CD4-positive, alpha-beta T cell treated with Interleukin-17A for 4 hours (primary cell): Measurements from ENCODE around the gene ATG10.

Experiments used
- DNase-seq: peaks from one replicate; pipeline ENCODE4 v3.0.0-alpha.2; 2020; ENCODE audit warnings: mixed read lengths

The ATG10 gene

GRCh38 chr5:82285206-82285605 lies 313.4 kb downstream of the ATG10 start:
- no peak for DNase-seq

GRCh38 chr5:82287625-82288024 lies 315.8 kb downstream of the ATG10 start:
- no peak for DNase-seq

GRCh38 chr5:82290005-82290404 lies 318.2 kb downstream of the ATG10 start:
- DNase-seq, result no peak

DNA sequence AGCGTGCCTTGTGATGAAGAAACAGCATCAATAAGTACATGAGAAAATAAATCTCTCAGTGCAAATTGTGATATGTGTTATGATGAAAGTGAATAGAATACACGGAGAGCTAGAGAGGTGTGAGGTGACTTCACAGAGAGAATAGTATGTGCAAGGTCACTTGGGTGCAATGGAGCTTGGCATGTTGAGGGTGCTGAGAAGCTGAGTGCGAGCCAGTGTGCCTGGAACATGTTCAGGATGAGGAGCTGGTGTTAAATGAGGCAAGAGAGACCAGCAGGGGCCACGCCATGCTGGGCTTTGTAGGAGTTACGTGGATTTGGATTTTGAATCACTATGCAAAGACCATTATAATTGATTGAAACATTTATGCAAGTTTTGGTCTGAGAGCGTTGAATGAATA lies 319.1 kb downstream of the ATG10 start:
- no peak for DNase-seq

DNA sequence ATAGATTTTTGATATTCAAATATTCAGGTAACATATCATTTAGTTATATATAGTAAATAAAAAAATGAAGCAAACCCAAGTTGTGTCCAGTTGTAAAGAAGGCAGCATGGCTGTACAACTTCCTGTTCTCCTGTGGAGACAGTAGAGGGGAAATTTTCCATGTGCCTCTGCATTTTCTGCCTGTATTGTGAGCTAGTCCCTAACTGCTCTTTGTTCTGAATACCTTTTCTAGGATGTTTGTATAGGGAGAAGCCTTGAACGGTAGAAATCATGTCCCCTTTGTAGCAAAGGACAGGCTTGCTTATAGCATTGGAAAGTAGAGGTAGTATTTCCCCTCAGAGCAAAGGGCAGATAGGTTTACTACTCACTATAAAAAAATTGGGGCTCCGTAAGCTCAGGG lies 319.6 kb downstream of the ATG10 start:
- DNase-seq, result no peak

DNA sequence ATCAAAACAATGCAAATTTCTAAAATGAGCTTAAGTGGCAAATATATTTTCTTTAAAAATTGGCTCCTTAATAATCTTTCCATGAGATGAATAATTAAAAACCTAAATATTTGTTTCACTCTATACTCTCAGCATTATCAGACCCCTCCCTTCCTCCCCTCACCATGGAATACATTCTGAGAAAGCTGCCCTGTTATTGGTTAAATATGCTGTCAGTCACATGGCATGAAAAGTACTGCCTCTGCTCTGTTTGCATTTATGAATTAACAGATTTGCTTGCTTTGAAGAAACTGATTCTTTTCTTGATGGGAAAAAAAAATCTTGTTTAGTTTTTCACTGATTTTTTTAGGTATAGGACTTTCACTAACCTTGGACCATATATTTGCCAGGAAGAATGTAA lies 323.3 kb downstream of the ATG10 start:
- DNase-seq, result no peak

GRCh38 chr5:82295959-82296531 lies 324.2 kb downstream of the ATG10 start:
- no peak for DNase-seq

DNA sequence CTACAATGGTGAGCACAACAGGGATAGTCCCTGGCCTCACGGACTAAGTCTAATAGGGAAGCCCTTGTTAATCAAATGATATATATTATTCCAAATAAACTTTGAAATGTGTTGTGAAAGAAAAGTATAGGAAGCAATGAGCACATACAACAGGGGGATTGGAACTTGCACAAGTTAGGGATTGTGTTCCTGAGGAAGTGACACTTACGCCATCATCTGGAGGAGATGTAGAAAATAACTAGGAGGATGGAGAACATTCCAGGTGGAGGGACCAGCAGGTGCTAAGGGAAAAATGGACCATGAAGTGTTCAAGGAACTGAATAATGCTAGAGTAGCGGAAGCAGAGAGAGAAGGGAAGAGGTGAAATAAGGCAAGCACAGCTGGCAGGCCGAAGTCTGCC lies 325.1 kb downstream of the ATG10 start:
- no peak for DNase-seq

GRCh38 chr5:82297711-82298110 lies 325.9 kb downstream of the ATG10 start:
- no peak for DNase-seq

DNA sequence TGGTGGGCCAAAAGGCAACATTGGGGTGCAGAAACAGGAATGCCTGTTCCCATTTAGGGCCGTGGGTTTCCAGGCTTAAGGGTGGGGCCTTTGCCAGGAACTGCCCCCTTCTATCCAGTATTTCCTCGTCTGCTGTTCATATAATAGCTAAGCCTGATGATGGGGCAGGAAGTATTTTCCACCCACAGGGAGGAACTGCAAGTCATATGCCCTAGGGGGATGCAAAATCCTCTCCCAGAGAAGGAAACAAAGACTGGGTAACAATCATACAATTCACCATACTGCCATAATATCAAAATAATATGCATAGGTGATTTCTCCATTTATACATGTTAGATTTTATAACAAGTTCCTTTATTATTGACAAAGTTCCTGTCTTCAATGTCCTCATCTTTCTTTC lies 326.8 kb downstream of the ATG10 start:
- no peak for DNase-seq

- no peak for DNase-seq
Measured at GRCh38 chr5:82301190-82301589, 329.4 kb downstream of the ATG10 start.
